Body of pancreas (tissue), 4 donors: ENCODE measurements around the gene DPH1. TPM values are rescaled to one million over a fixed set of nuclear protein-coding genes. Genes with fewer than 3 reads are reported as not detected.

Source experiments
- ATAC-seq: fragments of 150-250 bp; one replicate; pipeline ENCODE4 v1.9.1; 2016
- DNase-seq, 4 donors: peaks; one replicate each; pipeline ENCODE4 v3.0.0-alpha.2; 2019
- H3K27ac ChIP-seq, 4 donors: fragments of 200-600 bp; sonication (generic); 1 replicate in 3 of 4; 2 replicates in 1 of 4; pipeline versions ENCODE4 v1.5.1 to v1.6.1; 2016 to 2019; ENCODE audit warnings: mild to moderate bottlenecking in 1 of 4, mixed read lengths in 1 of 4, moderate library complexity in 1 of 4
- H3K27me3 ChIP-seq, 2 donors: fragments of 200-600 bp; sonication (generic); one replicate each; pipeline ENCODE4 v1.6.0; 2016; ENCODE audit warnings: mild to moderate bottlenecking in 1 of 2
- H3K36me3 ChIP-seq, 2 donors: fragments of 200-600 bp; sonication (generic); replicated peaks in 1 of 2; 2 replicates each; pipeline ENCODE4 v1.5.1; 2016; ENCODE audit warnings: low read depth in 2 of 2; ENCODE audit not compliant: insufficient read depth in 1 of 2
- H3K4me1 ChIP-seq: fragments of 200-600 bp; sonication (generic); one replicate; pipeline ENCODE4 v1.6.0; 2016
- H3K4me3 ChIP-seq, 2 donors: fragments of 200-600 bp; sonication (generic); 1 replicate in 1 of 2; 2 replicates in 1 of 2; pipeline ENCODE4 v1.5.1; 2016 to 2019
- H3K9me3 ChIP-seq, 3 donors: fragments of 200-600 bp; sonication (generic); 1 replicate in 2 of 3; 2 replicates in 1 of 3; pipeline ENCODE4 v1.5.1; 2016
- POLR2A ChIP-seq, 3 donors: fragments of 450-650 bp; IDR thresholded peaks; one replicate each; pipeline ENCODE4 v1.6.1; 2016; ENCODE audit warnings: antibody characterized with exemption in 3 of 3, mild to moderate bottlenecking in 2 of 3
- WGBS, 2 donors: methylation state at CpG; one replicate each; pipeline ENCODE4 v1.1.5; 2017; 5-methylcytosine and 5-hydroxymethylcytosine counted together
- intact Hi-C: fragments of 100-400 bp; cut with DNase I; formaldehyde crosslinking; loops from one replicate; pipeline ENCODE4 v1.15.1; 2023
- total RNA-seq, 2 donors: library from RNA; depleted of rRNA; stranded (reverse); fragments of >200 nt; gene quantifications; one replicate each; pipeline ENCODE4 v1.1.0, GENCODE V29; 2016
- TF ChIP-seq, protein P1 (sequence below), 7 experiments: fragments of 450-650 bp in 4 of 7; fragments of 200-600 bp in 3 of 7; sonication (generic) in 3 of 7; IDR thresholded peaks; one replicate each; pipeline ENCODE4 v1.5.1; 2016 to 2019; ENCODE audit warnings: antibody characterized with exemption in 7 of 7

The DPH1 gene
- total RNA-seq, 2 donors from 2014 or later = 34.8 to 77.8 TPM

DNA sequence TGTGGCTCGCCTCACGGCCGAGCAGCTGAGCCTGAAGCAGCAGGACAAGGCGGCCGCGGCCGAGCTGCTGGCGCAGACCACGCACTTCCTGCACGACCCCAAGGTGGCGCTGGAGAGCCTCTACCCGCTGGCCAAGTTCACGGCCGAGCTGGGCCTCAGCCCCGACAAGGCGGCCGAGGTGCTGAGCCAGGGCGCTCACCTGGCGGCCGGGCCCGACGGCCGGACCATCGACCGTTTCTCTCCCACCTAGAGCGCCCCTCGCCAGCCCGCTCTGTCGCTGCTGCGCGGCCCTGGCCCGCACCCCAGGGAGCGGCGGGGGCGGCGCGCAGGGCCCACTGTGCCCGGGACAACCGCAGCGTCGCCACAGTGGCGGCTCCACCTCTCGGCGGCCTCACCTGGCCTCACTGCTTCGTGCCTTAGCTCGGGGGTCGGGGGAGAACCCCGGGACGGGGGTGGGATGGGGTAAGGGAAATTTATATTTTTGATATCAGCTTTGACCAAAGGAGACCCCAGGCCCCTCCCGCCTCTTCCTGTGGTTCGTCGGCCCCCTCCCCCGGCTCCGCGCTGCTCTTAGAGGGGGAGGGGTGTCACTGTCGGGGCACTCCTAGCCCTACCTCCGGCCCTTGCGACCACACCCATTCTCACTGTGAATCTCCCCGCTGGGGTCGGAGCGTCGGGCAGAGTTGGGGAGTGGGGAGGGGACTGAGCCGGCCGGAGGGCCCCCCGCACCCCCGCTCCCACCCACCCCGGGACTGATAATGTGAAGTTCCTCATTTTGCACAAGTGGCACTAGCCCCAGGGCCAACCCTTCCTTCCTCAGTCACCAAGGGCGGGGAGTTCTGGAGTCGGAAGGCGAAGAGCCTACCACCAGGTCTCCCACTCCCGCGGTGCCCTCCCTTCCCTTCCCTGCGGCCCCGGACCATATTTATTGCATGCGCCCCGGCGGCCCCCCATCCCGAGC, 28.9 kb downstream of the DPH1 start:
- TF ChIP-seq POLR2A (IDR thresholded peaks at IDR 0.05) = no peak
- TF ChIP-seq, protein P1, sequence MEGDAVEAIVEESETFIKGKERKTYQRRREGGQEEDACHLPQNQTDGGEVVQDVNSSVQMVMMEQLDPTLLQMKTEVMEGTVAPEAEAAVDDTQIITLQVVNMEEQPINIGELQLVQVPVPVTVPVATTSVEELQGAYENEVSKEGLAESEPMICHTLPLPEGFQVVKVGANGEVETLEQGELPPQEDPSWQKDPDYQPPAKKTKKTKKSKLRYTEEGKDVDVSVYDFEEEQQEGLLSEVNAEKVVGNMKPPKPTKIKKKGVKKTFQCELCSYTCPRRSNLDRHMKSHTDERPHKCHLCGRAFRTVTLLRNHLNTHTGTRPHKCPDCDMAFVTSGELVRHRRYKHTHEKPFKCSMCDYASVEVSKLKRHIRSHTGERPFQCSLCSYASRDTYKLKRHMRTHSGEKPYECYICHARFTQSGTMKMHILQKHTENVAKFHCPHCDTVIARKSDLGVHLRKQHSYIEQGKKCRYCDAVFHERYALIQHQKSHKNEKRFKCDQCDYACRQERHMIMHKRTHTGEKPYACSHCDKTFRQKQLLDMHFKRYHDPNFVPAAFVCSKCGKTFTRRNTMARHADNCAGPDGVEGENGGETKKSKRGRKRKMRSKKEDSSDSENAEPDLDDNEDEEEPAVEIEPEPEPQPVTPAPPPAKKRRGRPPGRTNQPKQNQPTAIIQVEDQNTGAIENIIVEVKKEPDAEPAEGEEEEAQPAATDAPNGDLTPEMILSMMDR (IDR thresholded peaks at IDR 0.05) = peak; percentile 60 to 79 (median 66)
- Histone ChIP-seq H3K36me3 (peaks cover 0 to 5% of the 10 kb centered on the region in 2 donors), H3K4me1 (peaks cover 48% of the 10 kb centered on the region), H3K27me3 (peaks cover 0 to 27% of the 10 kb centered on the region in 2 donors), H3K9me3 (no peaks in the 10 kb centered on the region), H3K4me3 (no peak overlapping the region), H3K27ac (peak overlapping the region in 3 of 4 donors; percentile 2 to 62 (median 37))
- WGBS, 2 donors = 14 to 55% methylated on average over 42 to 70 of the region's 78 CpGs
- peak; percentile 52 for ATAC-seq
- DNase-seq = peak; percentile 78 to 81 (median 80)
- intact Hi-C loops = no loop called here

DNA sequence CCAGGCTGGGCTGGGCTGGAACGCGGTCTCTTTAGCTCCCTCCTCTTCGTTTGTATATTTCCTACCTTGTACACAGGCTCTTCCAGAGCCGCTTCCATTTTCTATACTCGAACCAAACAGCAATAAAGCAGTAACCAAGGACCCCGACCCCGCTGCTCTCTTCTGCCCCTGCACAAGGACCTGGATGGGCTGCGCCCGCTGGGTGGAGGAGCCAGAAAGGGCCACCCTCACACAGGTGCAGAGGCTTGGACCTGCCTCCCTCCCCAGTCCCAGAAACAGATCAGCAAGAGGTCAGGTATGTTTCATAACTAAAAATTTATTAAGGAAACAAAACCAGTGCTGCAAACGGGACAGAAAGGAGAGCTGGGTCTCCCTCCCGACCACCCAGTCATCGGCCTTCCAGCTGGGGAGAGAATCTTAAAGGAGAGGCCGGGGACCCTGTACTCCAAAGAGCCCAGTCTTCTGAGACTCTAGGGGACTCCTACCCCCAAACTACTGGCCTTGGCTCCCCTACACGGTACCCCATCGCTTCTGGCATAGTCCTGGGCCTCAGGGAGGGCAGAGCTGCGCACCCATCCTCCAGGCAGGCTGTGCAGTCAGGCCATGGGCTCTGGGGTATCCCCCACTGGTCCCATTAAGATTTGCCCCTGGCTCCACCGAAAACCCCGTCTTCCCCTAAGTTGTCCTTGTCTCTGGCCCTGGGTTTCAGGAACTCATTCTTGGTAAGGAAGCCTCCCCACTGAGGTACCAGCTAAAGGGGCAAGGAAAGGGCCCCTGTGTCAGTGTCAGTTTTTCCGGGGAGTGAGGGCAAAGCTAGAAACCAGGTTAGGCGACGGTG, 29.8 kb downstream of the DPH1 start:
- intact Hi-C loops = no loop called here
- H3K27me3 ChIP-seq = peaks cover 0 to 27% of the 10 kb centered on the region in 2 donors
- H3K27ac ChIP-seq = peak overlapping the region in 3 of 4 donors; percentile 2 to 30 (median 27)
- H3K9me3 ChIP-seq = no peaks in the 10 kb centered on the region
- no peak overlapping the region for H3K4me3 ChIP-seq
- DNase-seq = peak in 1 of 4 donors; percentile 10
- peaks cover 39% of the 10 kb centered on the region for H3K4me1 ChIP-seq
- peaks cover 0 to 7% of the 10 kb centered on the region in 2 donors for H3K36me3 ChIP-seq
- ATAC-seq = no peak
- 76 to 84% methylated on average over 21 of the region's 21 CpGs for WGBS, 2 donors
- TF ChIP-seq, protein P1 (IDR thresholded peaks at IDR 0.05) = no peak

DNA sequence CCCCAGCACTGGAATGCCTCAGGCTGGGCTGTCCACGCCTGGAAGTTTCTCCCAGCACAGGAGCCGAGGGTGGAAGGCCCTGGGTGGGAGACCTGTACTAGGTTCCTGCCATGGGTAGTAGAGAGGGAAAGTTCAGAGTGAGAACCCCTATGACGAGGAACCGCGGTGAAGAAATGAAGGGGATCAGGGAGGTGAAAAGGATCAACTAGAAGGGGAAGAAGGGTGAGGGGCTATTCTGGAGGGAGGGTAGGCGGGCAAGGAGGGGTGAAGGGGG, 30.4 kb downstream of the DPH1 start:
- ATAC-seq = no peak
- DNase-seq = no peak
- no peaks in the 10 kb centered on the region for H3K9me3 ChIP-seq
- peaks cover 0 to 25% of the 10 kb centered on the region in 2 donors for H3K27me3 ChIP-seq
- H3K36me3 ChIP-seq = peaks cover 0 to 8% of the 10 kb centered on the region in 2 donors
- H3K27ac ChIP-seq = peak overlapping the region in 2 of 4 donors; percentile 27 to 30
- TF ChIP-seq, protein P1 (IDR thresholded peaks at IDR 0.05) = no peak
- TF ChIP-seq POLR2A (IDR thresholded peaks at IDR 0.05) = no peak
- 87% methylated on average over 6 of the region's 6 CpGs for WGBS, 2 donors
- intact Hi-C loops = no loop called here
- peaks cover 33% of the 10 kb centered on the region for H3K4me1 ChIP-seq
- H3K4me3 ChIP-seq = no peak overlapping the region

DNA sequence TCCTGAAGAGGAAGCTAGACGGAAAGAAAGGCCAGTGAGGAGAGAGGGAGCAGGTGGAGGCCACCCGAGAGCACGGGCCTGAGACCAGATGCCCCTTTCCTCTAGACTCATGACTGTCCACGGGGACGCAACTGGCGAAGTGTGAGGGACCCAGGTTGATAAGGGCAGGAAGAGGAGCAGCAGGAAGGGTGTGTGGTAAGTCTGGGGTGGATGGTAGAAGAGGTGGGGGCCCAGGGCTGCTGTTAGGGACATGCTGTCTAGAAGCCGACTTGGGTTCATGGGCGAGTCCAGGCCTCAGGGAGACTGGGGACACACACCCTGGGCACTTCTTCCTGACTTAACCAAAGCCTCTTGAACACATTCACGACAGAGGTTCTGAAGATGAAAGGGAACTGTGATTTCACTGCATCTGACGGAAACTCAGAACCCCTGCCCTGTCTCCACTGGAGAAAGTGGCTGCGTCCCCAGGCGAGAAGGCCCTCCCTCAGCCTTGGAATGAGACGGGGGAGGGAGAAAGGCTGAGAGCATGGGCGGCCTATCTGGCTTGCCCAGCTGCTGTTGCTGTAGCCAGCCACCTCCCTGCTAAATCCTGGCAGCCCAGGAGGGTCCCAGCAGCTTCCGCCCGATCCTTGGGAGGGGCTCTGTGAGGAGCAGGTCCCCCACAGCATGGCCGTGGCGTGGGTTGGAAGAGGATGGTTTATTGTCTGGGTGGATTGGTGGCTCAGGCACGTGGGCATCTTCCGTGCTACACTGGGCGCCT, 30.9 kb downstream of the DPH1 start:
- no peak for TF ChIP-seq POLR2A (IDR thresholded peaks at IDR 0.05)
- TF ChIP-seq, protein P1 (IDR thresholded peaks at IDR 0.05) = no peak
- no peak for ATAC-seq
- 79 to 82% methylated on average over 15 to 21 of the region's 21 CpGs for WGBS, 2 donors
- no peak overlapping the region for H3K4me3 ChIP-seq
- peak in 1 of 4 donors; percentile 16 for DNase-seq
- H3K4me1 ChIP-seq = peaks cover 30% of the 10 kb centered on the region
- intact Hi-C loops = no loop called here
- peaks cover 0 to 8% of the 10 kb centered on the region in 2 donors for H3K36me3 ChIP-seq
- peak overlapping the region in 2 of 4 donors; percentile 27 to 30 for H3K27ac ChIP-seq
- H3K9me3 ChIP-seq = no peaks in the 10 kb centered on the region
- peaks cover 0 to 21% of the 10 kb centered on the region in 2 donors for H3K27me3 ChIP-seq
